Natural killer cell treated with Interleukin-12 subunit alpha and Interleukin-12 subunit beta and Interleukin-15 and Interleukin-18, amount 100 ng/mL, for 72 hours (primary cell): ENCODE results near the gene TAS2R50. TPM values are rescaled to one million over a fixed set of nuclear protein-coding genes. Genes with fewer than 3 reads are reported as not detected.
A peak's percentile ranks its signal among the peaks of the same experiment; 100 is the strongest.

Experiments
- ATAC-seq, 2 donors: fragments of 150-1000 bp; cut with Tn5 transposase in 1 of 2; sonication (Bioruptor Pico), chemical (Tn5 transposase) in 1 of 2; 2 replicates each; pipeline ENCODE4 v1.10.0; 2021
- DNase-seq: peaks from one replicate; pipeline ENCODE4 v3.0.0; 2022; ENCODE audit warnings: low spot score
- H3K27ac Mint-ChIP-seq, 2 donors: 1 replicate in 1 of 2; 2 replicates in 1 of 2; pipeline ENCODE4 v1.8.0; 2022; ENCODE audit warnings: mixed read lengths in 2 of 2, mild to moderate bottlenecking in 1 of 2, moderate library complexity in 1 of 2
- H3K27me3 Mint-ChIP-seq, 2 donors: 1 replicate in 1 of 2; 2 replicates in 1 of 2; pipeline ENCODE4 v1.8.0; 2022; ENCODE audit warnings: mixed read lengths in 2 of 2
- H3K36me3 Mint-ChIP-seq: one replicate; pipeline ENCODE4 v1.8.0; 2022; ENCODE audit warnings: mixed read lengths
- H3K4me1 Mint-ChIP-seq, 2 donors: 1 replicate in 1 of 2; 2 replicates in 1 of 2; pipeline ENCODE4 v1.8.0; 2022; ENCODE audit warnings: low read depth in 2 of 2, mixed read lengths in 2 of 2, mild to moderate bottlenecking in 1 of 2
- H3K4me3 Mint-ChIP-seq: one replicate; pipeline ENCODE4 v1.8.0; 2022; ENCODE audit warnings: mixed read lengths
- H3K9me3 Mint-ChIP-seq: 2 replicates; pipeline ENCODE4 v1.8.0; 2022; ENCODE audit warnings: mixed read lengths
- total RNA-seq, 2 donors: library from RNA; stranded (reverse); gene quantifications; one replicate each; pipeline ENCODE4 v1.2.3, GENCODE V29; 2022

Gene TAS2R50
- total RNA-seq, 2 donors from 2014 or later = 1.5 to 7.0 TPM

- Mint-ChIP-seq H3K4me3 (no peak overlapping the region), H3K36me3 (peaks cover 8% of the 10 kb centered on the region), H3K27ac (no peak overlapping the region), H3K4me1 (peaks cover 5 to 14% of the 10 kb centered on the region in 2 donors), H3K27me3 (peaks cover 43 to 51% of the 10 kb centered on the region in 2 donors), H3K9me3 (no peaks in the 10 kb centered on the region)
- DNase-seq (no peak), ATAC-seq (no peak)
Observed at GRCh38 chr12:10974965-10975364, 11.7 kb downstream of the TAS2R50 start.

- H3K4me3 Mint-ChIP-seq = no peak overlapping the region
- DNase-seq (no peak), ATAC-seq (no peak)
- H3K36me3 Mint-ChIP-seq = no peaks in the 10 kb centered on the region
- no peaks in the 10 kb centered on the region for H3K27me3 Mint-ChIP-seq
- H3K9me3 Mint-ChIP-seq = no peaks in the 10 kb centered on the region
- no peak overlapping the region for H3K27ac Mint-ChIP-seq
- H3K4me1 Mint-ChIP-seq = no peaks in the 10 kb centered on the region
Observed at GRCh38 chr12:10968765-10969456, 17.8 kb downstream of the TAS2R50 start.

GRCh38 chr12:10967409-10967808 is 19.3 kb downstream of the TAS2R50 start:
- Mint-ChIP-seq H3K4me1 (no peaks in the 10 kb centered on the region), H3K4me3 (no peak overlapping the region), H3K27ac (no peak overlapping the region), H3K9me3 (no peaks in the 10 kb centered on the region), H3K36me3 (no peaks in the 10 kb centered on the region), H3K27me3 (no peaks in the 10 kb centered on the region)
- ATAC-seq (no peak), DNase-seq (no peak)

GRCh38 chr12:10966314-10966713 is 20.4 kb downstream of the TAS2R50 start:
- no peaks in the 10 kb centered on the region for H3K9me3 Mint-ChIP-seq
- ATAC-seq = no peak

GRCh38 chr12:10965476-10965875 is 21.2 kb downstream of the TAS2R50 start:
- H3K4me1 Mint-ChIP-seq = peaks cover 6 to 8% of the 10 kb centered on the region in 2 donors
- no peaks in the 10 kb centered on the region for H3K27me3 Mint-ChIP-seq
- ATAC-seq (no peak), DNase-seq (no peak)
- H3K4me3 Mint-ChIP-seq = no peak overlapping the region
- no peak overlapping the region for H3K27ac Mint-ChIP-seq
- H3K9me3 Mint-ChIP-seq = no peaks in the 10 kb centered on the region
- H3K36me3 Mint-ChIP-seq = no peaks in the 10 kb centered on the region

More at GRCh38 chr12:10966314-10966713, 20.4 kb downstream of the TAS2R50 start:
- no peaks in the 10 kb centered on the region for H3K36me3 Mint-ChIP-seq
- H3K4me1 Mint-ChIP-seq = peaks cover 0 to 4% of the 10 kb centered on the region in 2 donors
- no peak overlapping the region for H3K4me3 Mint-ChIP-seq
- no peak overlapping the region for H3K27ac Mint-ChIP-seq
- no peak for DNase-seq
- H3K27me3 Mint-ChIP-seq = no peaks in the 10 kb centered on the region

- Mint-ChIP-seq H3K27ac (no peak overlapping the region), H3K4me3 (no peak overlapping the region), H3K27me3 (peaks cover 0 to 2% of the 10 kb centered on the region in 2 donors), H3K4me1 (peaks cover 30 to 31% of the 10 kb centered on the region in 2 donors), H3K9me3 (no peaks in the 10 kb centered on the region), H3K36me3 (peaks cover 4% of the 10 kb centered on the region)
- DNase-seq (no peak), ATAC-seq (peak in 1 of 2 donors; percentile 24)
Observed at GRCh38 chr12:10960211-10960610, 26.5 kb downstream of the TAS2R50 start.

- peaks cover 1% of the 10 kb centered on the region for H3K9me3 Mint-ChIP-seq
- peaks cover 8% of the 10 kb centered on the region for H3K36me3 Mint-ChIP-seq
- H3K27ac Mint-ChIP-seq = no peak overlapping the region
- peaks cover 33 to 34% of the 10 kb centered on the region in 2 donors for H3K4me1 Mint-ChIP-seq
- ATAC-seq (no peak), DNase-seq (no peak)
- H3K4me3 Mint-ChIP-seq = no peak overlapping the region
- H3K27me3 Mint-ChIP-seq = peaks cover 0 to 2% of the 10 kb centered on the region in 2 donors
Observed at GRCh38 chr12:10959804-10960203, 26.9 kb downstream of the TAS2R50 start.

GRCh38 chr12:10957741-10958140 is 29.0 kb downstream of the TAS2R50 start:
- Mint-ChIP-seq H3K9me3 (peaks cover 5% of the 10 kb centered on the region), H3K4me1 (peaks cover 50 to 53% of the 10 kb centered on the region in 2 donors)

GRCh38 chr12:10956085-10956484 is 30.6 kb downstream of the TAS2R50 start:
- ATAC-seq (no peak), DNase-seq (no peak)
- Mint-ChIP-seq H3K4me3 (no peak overlapping the region), H3K36me3 (peaks cover 21% of the 10 kb centered on the region), H3K27me3 (peaks cover 0 to 5% of the 10 kb centered on the region in 2 donors), H3K27ac (no peak overlapping the region), H3K9me3 (peaks cover 5% of the 10 kb centered on the region), H3K4me1 (peaks cover 45 to 51% of the 10 kb centered on the region in 2 donors)

More at GRCh38 chr12:10957741-10958140, 29.0 kb downstream of the TAS2R50 start:
- Mint-ChIP-seq H3K4me3 (no peak overlapping the region), H3K27ac (no peak overlapping the region), H3K27me3 (peaks cover 0 to 5% of the 10 kb centered on the region in 2 donors), H3K36me3 (peaks cover 19% of the 10 kb centered on the region)
- no peak for ATAC-seq
- no peak for DNase-seq

- Mint-ChIP-seq H3K27me3 (peaks cover 0 to 3% of the 10 kb centered on the region in 2 donors), H3K27ac (no peak overlapping the region), H3K4me1 (peaks cover 29 to 38% of the 10 kb centered on the region in 2 donors), H3K4me3 (no peak overlapping the region), H3K36me3 (peaks cover 37% of the 10 kb centered on the region), H3K9me3 (peaks cover 11% of the 10 kb centered on the region)
- no peak for ATAC-seq
- no peak for DNase-seq
Observed at GRCh38 chr12:10952645-10953044, 34.1 kb downstream of the TAS2R50 start.

- H3K36me3 Mint-ChIP-seq = peaks cover 16% of the 10 kb centered on the region
- ATAC-seq = no peak
- H3K9me3 Mint-ChIP-seq = peaks cover 12% of the 10 kb centered on the region
- no peak overlapping the region for H3K27ac Mint-ChIP-seq
- H3K4me1 Mint-ChIP-seq = peaks cover 0 to 4% of the 10 kb centered on the region in 2 donors
- H3K27me3 Mint-ChIP-seq = no peaks in the 10 kb centered on the region
- no peak overlapping the region for H3K4me3 Mint-ChIP-seq
- no peak for DNase-seq
Observed at GRCh38 chr12:10943167-10943566, 43.5 kb downstream of the TAS2R50 start.

GRCh38 chr12:10941916-10942607 is 44.6 kb downstream of the TAS2R50 start:
- no peaks in the 10 kb centered on the region for H3K27me3 Mint-ChIP-seq
- H3K9me3 Mint-ChIP-seq = peaks cover 3% of the 10 kb centered on the region
- peaks cover 0 to 4% of the 10 kb centered on the region in 2 donors for H3K4me1 Mint-ChIP-seq
- ATAC-seq (peak in 1 of 2 donors; percentile 52), DNase-seq (no peak)
- H3K36me3 Mint-ChIP-seq = peaks cover 5% of the 10 kb centered on the region
- H3K4me3 Mint-ChIP-seq = no peak overlapping the region
- no peak overlapping the region for H3K27ac Mint-ChIP-seq

GRCh38 chr12:10941369-10941768 is 45.3 kb downstream of the TAS2R50 start:
- Mint-ChIP-seq H3K27ac (no peak overlapping the region), H3K4me3 (no peak overlapping the region), H3K36me3 (no peaks in the 10 kb centered on the region), H3K4me1 (peaks cover 0 to 4% of the 10 kb centered on the region in 2 donors), H3K27me3 (no peaks in the 10 kb centered on the region), H3K9me3 (no peaks in the 10 kb centered on the region)
- ATAC-seq (no peak), DNase-seq (no peak)

- H3K36me3 Mint-ChIP-seq = no peaks in the 10 kb centered on the region
Observed at GRCh38 chr12:10940389-10940788, 46.3 kb downstream of the TAS2R50 start.

More at GRCh38 chr12:10940389-10940788, 46.3 kb downstream of the TAS2R50 start:
- H3K27me3 Mint-ChIP-seq = no peaks in the 10 kb centered on the region
- peaks cover 0 to 4% of the 10 kb centered on the region in 2 donors for H3K4me1 Mint-ChIP-seq
- H3K27ac Mint-ChIP-seq = no peak overlapping the region
- ATAC-seq (no peak), DNase-seq (no peak)
- H3K4me3 Mint-ChIP-seq = no peak overlapping the region
- no peaks in the 10 kb centered on the region for H3K9me3 Mint-ChIP-seq
